Endothelial cell of umbilical vein (primary cell): ENCODE data around the gene SULT1C3. TPM values are rescaled to one million over a fixed set of nuclear protein-coding genes. Genes with fewer than 3 reads are reported as not detected.

Experiments used
- BruUV-seq: library from RNA; stranded (reverse); fragments of 400-500 nt; replicated peaks from 2 replicates; lab custom pipeline; 2021; lab: Mats Ljungman, UMichigan
- CTCF ChIA-PET: fragments of 300-600, 350-600 bp; sonication (Branson Sonifier 250); formaldehyde crosslinking; loops from one replicate; lab custom pipeline; 2021; ENCODE audit warnings: antibody characterized with exemption, inconsistent platforms; lab: Charles Lee
- POLR2A ChIA-PET: fragments of 300-600, 350-600 bp; sonication (Branson Sonifier 250); formaldehyde crosslinking; loops from one replicate; lab custom pipeline; 2021; ENCODE audit warnings: antibody characterized with exemption, inconsistent platforms; lab: Charles Lee
- DNase-seq: peaks from one replicate; pipeline ENCODE4 v3.0.0-alpha.2; 2011; ENCODE audit warnings: low read depth, low spot score
- FAIRE-seq: peaks from 2 replicates; lab custom pipeline; 2011; peaks lifted over from hg19 to GRCh38; lab: Jason Lieb, UNC
- H2AFZ ChIP-seq: 2 replicates; pipeline ENCODE4 v1.6.0; 2012; ENCODE audit warnings: low read depth, low read length, control low read depth, inconsistent platforms
- H3K27ac ChIP-seq: 2 replicates; pipeline ENCODE4 v1.5.1; 2011; ENCODE audit warnings: low read depth, mild to moderate bottlenecking, control low read depth, low read length, moderate library complexity; ENCODE audit not compliant: insufficient read depth
- H3K27me3 ChIP-seq, 2 experiments: 2 replicates each; pipeline versions ENCODE4 v1.6.0 to v1.6.1; 2011; ENCODE audit warnings: low read length in 2 of 2, mixed read lengths in 1 of 2; ENCODE audit not compliant: control insufficient read depth in 2 of 2, insufficient read depth in 2 of 2
- H3K36me3 ChIP-seq, 2 experiments: 2 replicates in 1 of 2; 3 replicates in 1 of 2; pipeline ENCODE4 v1.5.1; 2011; ENCODE audit warnings: low read length in 2 of 2, mild to moderate bottlenecking in 1 of 2, moderate library complexity in 1 of 2; ENCODE audit not compliant: control insufficient read depth in 2 of 2, insufficient read depth in 2 of 2; ENCODE audit errors: extremely low read depth in 1 of 2
- H3K4me1 ChIP-seq: 3 replicates; pipeline ENCODE4 v1.5.1; 2011; ENCODE audit warnings: mild to moderate bottlenecking, low read length; ENCODE audit not compliant: control insufficient read depth, insufficient read depth; ENCODE audit errors: extremely low read depth
- H3K4me2 ChIP-seq: 2 replicates; pipeline ENCODE4 v1.6.1; 2011; ENCODE audit warnings: low read length, control low read depth, mixed read lengths; ENCODE audit not compliant: insufficient read depth
- H3K4me3 ChIP-seq, 3 experiments: fragments of 200-600 bp in 1 of 3; sonication (generic), shearing (Covaris generic) in 1 of 3; replicated peaks in 1 of 3; 2 replicates each; pipeline ENCODE4 v1.5.1; 2011 to 2016; ENCODE audit warnings: control low read depth in 3 of 3, low read length in 3 of 3, mild to moderate bottlenecking in 2 of 3, inconsistent platforms in 1 of 3, low read depth in 1 of 3, moderate library complexity in 1 of 3; ENCODE audit not compliant: insufficient read depth in 1 of 3
- H3K79me2 ChIP-seq: 2 replicates; pipeline ENCODE4 v1.6.0; 2012; ENCODE audit warnings: low read length, inconsistent platforms; ENCODE audit not compliant: control insufficient read depth, insufficient read depth
- H3K9ac ChIP-seq: replicated peaks from 2 replicates; pipeline ENCODE3; 2011; ENCODE audit warnings: low read length, control low read depth; ENCODE audit not compliant: insufficient read depth; ENCODE audit errors: extremely low read depth
- H3K9me1 ChIP-seq: replicated peaks from 3 replicates; pipeline ENCODE4 v1.6.0; 2011; ENCODE audit warnings: mild to moderate bottlenecking, low read length; ENCODE audit not compliant: control insufficient read depth, insufficient read depth; ENCODE audit errors: extremely low read depth
- H3K9me3 ChIP-seq: replicated peaks from 2 replicates; pipeline ENCODE4 v1.5.1; 2012; ENCODE audit warnings: low read length, inconsistent platforms; ENCODE audit not compliant: control insufficient read depth, insufficient read depth
- H4K20me1 ChIP-seq: replicated peaks from 2 replicates; pipeline ENCODE3; 2011; ENCODE audit warnings: mild to moderate bottlenecking, low read length; ENCODE audit not compliant: control insufficient read depth, insufficient read depth; ENCODE audit errors: extremely low read depth
- CTCF ChIP-seq, 2 donors: IDR thresholded peaks; 1 replicate in 1 of 2; 2 replicates in 1 of 2; pipeline ENCODE4 v1.5.1; 2011; ENCODE audit warnings: low read length in 2 of 2, mild to moderate bottlenecking in 2 of 2, moderate library complexity in 2 of 2, control low read depth in 1 of 2, inconsistent platforms in 1 of 2, low read depth in 1 of 2; ENCODE audit not compliant: insufficient read depth in 1 of 2; ENCODE audit errors: extremely low read depth in 1 of 2
- EZH2 ChIP-seq: IDR thresholded peaks from 2 replicates; pipeline ENCODE4 v1.6.1; 2012; ENCODE audit warnings: borderline replicate concordance, low read depth, mild to moderate bottlenecking, moderate library complexity, low read length, inconsistent platforms; ENCODE audit not compliant: severe bottlenecking
- FOS ChIP-seq: IDR thresholded peaks from 2 replicates; pipeline ENCODE4 v1.6.1; 2011; ENCODE audit warnings: mild to moderate bottlenecking, low read length, moderate library complexity, borderline replicate concordance; ENCODE audit not compliant: insufficient read depth
- GATA2 ChIP-seq: IDR thresholded peaks from 2 replicates; pipeline ENCODE4 v1.7.0; 2011; ENCODE audit warnings: low read depth, mild to moderate bottlenecking, moderate library complexity, mixed read lengths, low read length; ENCODE audit not compliant: insufficient read length, insufficient read depth
- JUN ChIP-seq: IDR thresholded peaks from 2 replicates; pipeline ENCODE4 v1.6.1; 2011; ENCODE audit warnings: borderline replicate concordance, low read depth; ENCODE audit not compliant: insufficient read length, insufficient read depth
- MAX ChIP-seq: IDR thresholded peaks from 2 replicates; pipeline ENCODE4 v1.6.1; 2011; ENCODE audit not compliant: insufficient read depth, insufficient read length
- MYC ChIP-seq: IDR thresholded peaks from one replicate; pipeline ENCODE4 v1.6.1; 2011; ENCODE audit warnings: mild to moderate bottlenecking, low read depth, low read length
- POLR2A ChIP-seq: IDR thresholded peaks from 2 replicates; pipeline ENCODE4 v1.6.1; 2012; ENCODE audit warnings: low read depth, mild to moderate bottlenecking, control low read depth, low read length
- POLR2AphosphoS5 ChIP-seq: IDR thresholded peaks from 2 replicates; pipeline ENCODE4 v1.6.1; 2012; ENCODE audit warnings: low read depth, mild to moderate bottlenecking, control low read depth, low read length, moderate library complexity; ENCODE audit not compliant: insufficient read depth
- dilution Hi-C: fragments of 300-500 bp; cut with MboI; formaldehyde crosslinking; loops from one replicate; pipeline ENCODE4 v1.15.0; 2019; ENCODE audit warnings: low sequenced_read_pairs; ENCODE audit not compliant: extremely low pct_ligation_motif_present
- intact Hi-C: fragments of 100-400 bp; cut with micrococcal nuclease; formaldehyde crosslinking; loops from one replicate; pipeline ENCODE4 v1.10.0; 2022
- polyA plus RNA-seq, 4 experiments: library from polyadenylated mRNA; depleted of rRNA in 3 of 4; stranded (reverse) in 3 of 4; unstranded in 1 of 4; fragments of >200 nt; gene quantifications; 2 replicates each; pipeline versions ENCODE4 v1.2.1 to v1.2.3, GENCODE V29; 2011 to 2012; ENCODE audit warnings: missing spikeins in 1 of 4
- total RNA-seq: library from RNA; stranded (reverse); gene quantifications from 2 replicates; pipeline ENCODE4 v1.2.3, GENCODE V29; 2021

The SULT1C3 gene
- total and polyA plus RNA-seq, 2 donors (not counting 3 experiments of a cell fraction or from before 2014, with no cell fraction given), result not detected

- CTCF ChIA-PET, result no interaction called here
- H3K27me3 ChIP-seq, result no peaks in the 10 kb centered on the region
- BruUV-seq, result no TSS peak
- H3K9me3 ChIP-seq, result peaks cover 2% of the 10 kb centered on the region
- no peak overlapping the region for H3K27ac ChIP-seq
- FAIRE-seq (no peak), DNase-seq (no peak)
- POLR2A ChIA-PET, result no interaction called here
- no peak overlapping the region for H3K9ac ChIP-seq
- H3K9me1 ChIP-seq, result no peaks in the 10 kb centered on the region
- no peaks in the 10 kb centered on the region for H3K4me1 ChIP-seq
- intact Hi-C loops (no loop called here), dilution Hi-C loops (no loop called here)
- TF ChIP-seq MYC, result no peak
- no peak for TF ChIP-seq FOS
- TF ChIP-seq GATA2, result no peak
- TF ChIP-seq JUN, result no peak
- TF ChIP-seq MAX, result no peak
- TF ChIP-seq EZH2, result no peak
- no peak for TF ChIP-seq POLR2A
- no peak for TF ChIP-seq POLR2AphosphoS5
- no peak overlapping the region for H2AFZ ChIP-seq
- no peaks in the 10 kb centered on the region for H3K36me3 ChIP-seq
- no peak overlapping the region for H3K4me3 ChIP-seq
- H3K79me2 ChIP-seq, result no peaks in the 10 kb centered on the region
- H3K4me2 ChIP-seq, result no peak overlapping the region
- no peaks in the 10 kb centered on the region for H4K20me1 ChIP-seq
Observed at GRCh38 chr2:108220191-108220590, 19.6 kb upstream of the SULT1C3 start.

- H2AFZ ChIP-seq, result no peak overlapping the region
- H3K4me1 ChIP-seq, result no peaks in the 10 kb centered on the region
- H3K9ac ChIP-seq, result no peak overlapping the region
- H3K27me3 ChIP-seq, result no peaks in the 10 kb centered on the region
- no peaks in the 10 kb centered on the region for H3K79me2 ChIP-seq
- TF ChIP-seq EZH2 (no peak), CTCF (IDR thresholded peaks at IDR 0.05; ENCODE audit: extremely low read depth in 1 of 2, insufficient read depth in 1 of 2, low read depth in 1 of 2, low read length in 2 of 2) (no peak), POLR2AphosphoS5 (no peak)
- H4K20me1 ChIP-seq, result no peaks in the 10 kb centered on the region
- H3K9me3 ChIP-seq, result peaks cover 2% of the 10 kb centered on the region
- BruUV-seq, result no TSS peak
- CTCF ChIA-PET, result no interaction called here
- no peak overlapping the region for H3K4me3 ChIP-seq
- FAIRE-seq (no peak), DNase-seq (no peak)
- H3K36me3 ChIP-seq, result no peaks in the 10 kb centered on the region
- intact Hi-C loops (no loop called here), dilution Hi-C loops (no loop called here)
- no peak overlapping the region for H3K27ac ChIP-seq
- no peak overlapping the region for H3K4me2 ChIP-seq
- POLR2A ChIA-PET, result no interaction called here
- H3K9me1 ChIP-seq, result no peaks in the 10 kb centered on the region
Observed at GRCh38 chr2:108220942-108221541, 18.7 kb upstream of the SULT1C3 start.
